ENCODE results near the gene CCHCR1.

DNA sequence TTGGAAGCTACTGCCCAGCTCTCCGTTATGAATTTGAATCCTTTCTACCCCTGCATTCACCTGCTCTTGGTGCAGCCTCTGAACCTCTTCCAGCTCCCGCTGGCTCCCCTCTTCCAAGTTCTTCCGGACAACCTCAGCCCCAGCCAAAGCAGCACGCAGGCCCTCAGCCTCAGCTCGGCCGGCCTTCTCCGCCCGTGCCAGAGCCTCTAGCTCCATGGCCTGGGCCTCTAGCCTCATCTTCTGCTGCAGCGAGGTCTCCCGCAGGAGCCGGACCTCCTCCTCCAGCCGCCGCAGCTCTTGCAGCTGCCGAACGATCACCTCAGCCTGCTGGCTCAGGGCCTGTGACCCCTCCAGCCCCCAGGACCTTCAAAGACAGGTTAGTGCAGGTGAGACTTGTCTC lies 3.2 kb downstream of the CCHCR1 start:
- no peak for TF ChIP-seq POLR2AphosphoS5 (IDR thresholded peaks at IDR 0.05; ENCODE audit: low read depth, low read length)
- no peak for TF ChIP-seq POLR2A (IDR thresholded peaks at IDR 0.05; ENCODE audit: low read depth, low read length)
- no peak for TF ChIP-seq TAF1 (IDR thresholded peaks at IDR 0.05; ENCODE audit: borderline replicate concordance, low read depth, low read length)
